Nasal cavity respiratory epithelium epithelial cell of viscerocranial mucosa (primary cell): ENCODE measurements around the gene CHI3L1. TPM values are rescaled to one million over a fixed set of nuclear protein-coding genes. Genes with fewer than 3 reads are reported as not detected.

Source experiments
- total RNA-seq: library from RNA; depleted of rRNA; stranded (reverse); fragments of >200 nt; gene quantifications from 2 replicates; pipeline ENCODE4 v1.2.3, GENCODE V29; 2014

CHI3L1 gene
- under 0.01 and 3.1 TPM in 2 replicates for total RNA-seq

GRCh38 chr1:203186446-203187303, at the start of gene CHI3L1:
CHI3L1 (minus strand) TSS chr1:203186704; CDS start chr1:203186623, 81 bp downstream.

GRCh38 chr1:203229471-203230135, 43.1 kb upstream of the CHI3L1 start, which contains the start of gene CHIT1:
CHIT1 (minus strand) TSS chr1:203229673; CDS start chr1:203229636, 37 bp downstream.

GRCh38 chr1:203175237-203175826, 11.2 kb downstream of the CHI3L1 start, which contains the start of gene MYBPH:
MYBPH (minus strand) TSS chr1:203175826; CDS start chr1:203175755, 71 bp downstream.

Other genes with a start within 250 kb of the CHI3L1 start
- 167 and 244 TPM in 2 replicates for gene ADIPOR1, start 228.4 kb downstream of the CHI3L1 start, total RNA-seq
- gene CYB5R1, start 219.4 kb downstream of the CHI3L1 start, total RNA-seq: 103 and 187 TPM in 2 replicates
- gene TMEM183A, start 179.3 kb downstream of the CHI3L1 start, total RNA-seq: 98.4 and 102 TPM in 2 replicates
- 0.34 and 3.1 TPM in 2 replicates for gene PPFIA4, start 160.2 kb downstream of the CHI3L1 start, total RNA-seq
- gene MYOG, start 100.7 kb downstream of the CHI3L1 start, total RNA-seq: not detected in 2 replicates
- not detected in 2 replicates for gene ADORA1, start 59.0 kb downstream of the CHI3L1 start, total RNA-seq
- not detected in 2 replicates for gene MYBPH, start 10.9 kb downstream of the CHI3L1 start, total RNA-seq
- under 0.01 TPM in 2 replicates for gene CHIT1, start 43.0 kb upstream of the CHI3L1 start, total RNA-seq
- 24.6 and 46.8 TPM in 2 replicates for gene BTG2, start 118.8 kb upstream of the CHI3L1 start, total RNA-seq
- gene FMOD, start 164.4 kb upstream of the CHI3L1 start, total RNA-seq: 0.28 TPM in 1 of 2 replicates, not detected in the other